ENCODE data around the gene MYMX.
"Not testable (repeated sequence)": the region's sequence is repeated elsewhere in the genome, so short reads cannot be mapped to it uniquely, and the experiment has no call there.

Gene MYMX

DNA sequence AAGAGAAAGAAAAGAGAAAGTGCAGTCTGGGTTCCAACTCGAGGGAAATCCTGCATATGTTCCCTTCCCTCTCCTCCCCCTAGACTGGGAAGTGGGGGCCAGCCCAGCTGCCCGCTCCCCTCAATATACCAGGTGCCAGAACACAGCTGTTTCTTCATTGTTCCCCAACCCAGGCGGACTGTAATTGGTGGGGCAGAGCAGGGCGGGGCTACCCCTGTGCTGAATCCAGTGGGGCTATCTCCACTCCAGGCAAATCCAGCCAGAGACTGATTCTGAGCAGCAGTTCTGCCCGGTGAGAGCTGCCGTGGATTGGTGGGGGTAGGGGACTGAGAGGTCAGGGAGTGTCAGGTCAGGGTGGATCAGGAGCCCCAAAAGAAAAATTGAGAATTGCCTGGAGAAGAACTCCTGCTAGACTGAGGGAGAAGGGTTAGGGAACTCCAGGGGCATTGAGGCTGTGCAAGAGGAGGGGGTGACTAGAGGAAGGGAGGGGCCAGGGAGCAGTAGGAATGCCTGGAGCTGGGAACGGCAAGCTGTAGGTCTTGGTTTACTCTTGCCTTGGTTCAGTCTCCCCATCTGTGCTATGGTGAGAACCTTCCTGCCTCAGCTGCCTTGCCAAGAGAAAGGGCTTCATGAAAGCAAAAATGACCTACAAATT is at the start of gene MYMX:
Gene MYMX (plus strand): TSS at position 250 of the 655 bp plus-strand sequence. CDS start 546 bp downstream, outside the sequence.
- no peak for DNase-seq (ENCODE audit: extremely low read depth in 1 of 2, low read depth in 1 of 2)

DNA sequence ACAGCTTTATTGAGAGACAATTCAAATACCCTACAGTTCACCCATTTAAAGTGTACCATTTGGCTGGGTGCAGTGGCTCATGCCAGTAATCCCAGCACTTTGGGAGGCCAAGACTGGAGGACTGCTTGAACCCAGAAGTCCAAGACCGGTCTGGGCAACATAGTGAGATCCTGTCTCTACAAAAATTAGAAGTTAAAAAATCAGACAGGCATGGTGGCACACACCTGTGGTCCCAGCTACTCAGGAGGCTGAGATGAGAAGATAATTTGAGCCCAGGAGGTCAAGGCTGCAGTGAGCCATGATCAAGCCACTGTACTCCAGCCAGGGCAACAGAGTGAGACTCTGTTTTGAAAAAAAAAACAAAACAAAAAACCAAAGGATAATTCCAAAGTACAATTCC is 49.2 kb upstream of the MYMX start:
- DNase-seq (ENCODE audit: extremely low read depth in 1 of 2, low read depth in 1 of 2): no peak

DNA sequence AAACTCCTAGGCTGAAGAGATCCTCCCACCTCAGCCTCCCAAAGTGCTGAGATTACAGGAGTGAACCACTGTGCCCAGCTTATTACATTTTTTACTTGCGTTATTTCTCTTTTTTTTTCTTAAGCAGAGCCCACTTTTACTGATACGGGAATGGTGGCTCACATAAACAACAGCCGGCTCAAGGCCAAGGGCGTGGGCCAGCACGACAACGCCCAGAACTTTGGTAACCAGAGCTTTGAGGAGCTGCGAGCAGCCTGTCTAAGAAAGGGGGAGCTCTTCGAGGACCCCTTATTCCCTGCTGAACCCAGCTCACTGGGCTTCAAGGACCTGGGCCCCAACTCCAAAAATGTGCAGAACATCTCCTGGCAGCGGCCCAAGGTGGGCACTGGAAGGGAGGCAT is 47.6 kb upstream of the MYMX start:
- DNase-seq (ENCODE audit: extremely low read depth in 1 of 2, low read depth in 1 of 2): no peak

DNA sequence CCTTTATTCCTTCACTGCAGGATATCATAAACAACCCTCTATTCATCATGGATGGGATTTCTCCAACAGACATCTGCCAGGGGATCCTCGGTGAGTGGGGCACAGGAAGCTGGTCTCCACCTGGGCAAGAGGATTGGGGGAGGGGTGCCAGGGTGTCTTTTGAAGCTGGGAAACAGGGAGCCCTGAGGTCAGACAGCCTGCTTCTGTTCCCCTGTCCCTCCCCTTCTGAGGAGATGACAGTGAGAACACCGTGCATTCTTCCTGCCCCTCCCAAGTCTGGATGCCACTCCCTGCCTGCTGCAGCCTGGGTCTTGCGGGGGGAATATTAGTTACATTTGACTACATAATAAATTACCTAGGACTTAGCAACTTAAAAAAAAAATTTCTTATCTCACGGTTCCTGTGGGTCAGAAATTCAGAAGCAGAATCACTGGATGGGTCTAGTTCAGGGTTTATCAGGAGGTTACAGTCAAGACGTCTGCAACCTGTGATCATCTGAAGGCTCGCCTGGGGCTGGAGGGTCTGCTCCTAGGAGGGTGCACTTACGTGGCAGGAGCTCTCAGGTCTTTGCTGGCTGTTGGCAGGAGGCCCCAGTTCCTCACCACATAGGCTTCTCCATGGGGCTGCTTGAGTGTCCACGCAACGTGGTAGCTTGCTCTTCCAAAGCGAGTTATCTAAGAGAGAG is 46.7 kb upstream of the MYMX start:
- no peak for DNase-seq (ENCODE audit: extremely low read depth in 1 of 2, low read depth in 1 of 2)

DNA sequence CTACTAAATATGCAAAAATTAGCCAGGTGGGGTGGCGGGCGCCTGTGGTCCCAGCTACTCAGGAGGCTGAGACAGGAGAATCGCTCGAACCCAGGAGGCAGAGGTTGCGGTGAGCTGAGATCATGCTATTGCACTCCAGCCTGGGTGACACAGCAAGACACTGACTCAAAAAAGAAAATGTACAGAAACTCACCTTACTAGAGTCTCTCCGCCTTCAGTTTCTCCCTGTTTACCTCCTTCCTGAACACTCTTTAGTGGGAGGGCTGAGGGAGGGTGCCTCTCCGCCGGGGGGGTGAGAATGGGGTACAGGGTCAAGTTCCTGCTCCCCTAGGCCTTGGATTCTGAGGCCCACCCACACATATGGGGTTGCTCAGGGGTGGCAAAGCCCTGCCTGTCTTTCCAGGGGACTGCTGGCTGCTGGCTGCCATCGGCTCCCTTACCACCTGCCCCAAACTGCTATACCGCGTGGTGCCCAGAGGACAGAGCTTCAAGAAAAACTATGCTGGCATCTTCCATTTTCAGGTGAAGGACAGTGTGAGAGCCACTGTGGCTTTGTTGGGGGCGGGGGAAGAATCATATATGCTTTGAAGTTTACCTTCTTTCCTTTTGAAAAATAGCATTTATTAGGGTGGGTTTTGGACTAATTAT is 44.7 kb upstream of the MYMX start:
- no peak for DNase-seq (ENCODE audit: extremely low read depth in 1 of 2, low read depth in 1 of 2)

- peak; percentile 40 to 69 for DNase-seq (ENCODE audit: extremely low read depth in 1 of 2, low read depth in 1 of 2)
Observed at GRCh38 chr6:44172731-44173500, 43.8 kb upstream of the MYMX start.

DNA sequence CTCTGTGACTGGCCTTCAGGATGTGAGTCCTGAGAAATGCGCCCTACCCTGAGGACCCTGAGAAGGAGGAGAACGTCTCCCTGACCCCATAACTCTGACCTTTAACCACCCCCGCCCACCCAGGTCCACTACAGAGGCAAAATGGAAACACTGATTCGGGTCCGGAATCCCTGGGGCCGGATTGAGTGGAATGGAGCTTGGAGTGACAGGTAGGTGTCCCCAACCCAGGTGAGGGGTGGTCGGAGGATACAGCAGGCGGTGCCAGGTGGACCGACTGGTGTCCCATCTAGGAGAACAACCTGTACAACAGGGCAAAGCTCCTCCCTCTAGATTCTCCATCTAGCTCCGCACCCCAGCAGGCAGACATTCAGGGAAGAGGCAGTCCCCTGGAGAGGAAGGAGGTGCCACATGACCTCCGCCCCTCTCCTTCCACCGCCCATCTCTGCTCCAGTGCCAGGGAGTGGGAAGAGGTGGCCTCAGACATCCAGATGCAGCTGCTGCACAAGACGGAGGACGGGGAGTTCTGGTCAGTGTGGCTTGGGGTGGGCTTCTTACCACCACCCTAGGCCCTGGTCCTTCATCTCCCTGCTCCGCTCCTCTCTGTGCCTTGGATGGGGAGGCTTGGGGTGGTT is 40.5 kb upstream of the MYMX start:
- DNase-seq (ENCODE audit: extremely low read depth in 1 of 2, low read depth in 1 of 2): no peak

DNA sequence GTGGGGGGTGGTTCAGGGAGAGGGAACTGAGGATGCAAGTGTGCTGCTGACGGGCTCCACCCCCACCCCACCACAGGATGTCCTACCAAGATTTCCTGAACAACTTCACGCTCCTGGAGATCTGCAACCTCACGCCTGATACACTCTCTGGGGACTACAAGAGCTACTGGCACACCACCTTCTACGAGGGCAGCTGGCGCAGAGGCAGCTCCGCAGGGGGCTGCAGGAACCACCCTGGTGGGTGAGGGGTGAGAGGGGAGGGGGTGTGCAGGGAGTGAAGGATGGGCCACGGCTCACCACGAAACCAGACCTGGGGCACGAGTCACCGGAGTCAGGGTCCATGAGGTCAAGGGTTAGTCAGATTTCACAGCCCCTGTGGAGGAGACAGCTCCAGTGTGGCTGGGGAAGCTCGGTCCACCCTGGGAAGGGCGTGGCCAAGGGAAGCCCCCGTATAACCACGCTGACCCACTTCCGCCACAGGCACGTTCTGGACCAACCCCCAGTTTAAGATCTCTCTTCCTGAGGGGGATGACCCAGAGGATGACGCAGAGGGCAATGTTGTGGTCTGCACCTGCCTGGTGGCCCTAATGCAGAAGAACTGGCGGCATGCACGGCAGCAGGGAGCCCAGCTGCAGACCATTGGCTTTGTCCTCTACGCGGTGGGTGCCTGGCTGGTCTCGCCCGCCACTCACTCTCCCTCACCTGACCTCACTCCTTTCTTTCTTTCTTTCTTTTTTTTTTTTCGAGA is 39.8 kb upstream of the MYMX start:
- DNase-seq (ENCODE audit: extremely low read depth in 1 of 2, low read depth in 1 of 2): peak in 1 of 2 donors; percentile 5

DNA sequence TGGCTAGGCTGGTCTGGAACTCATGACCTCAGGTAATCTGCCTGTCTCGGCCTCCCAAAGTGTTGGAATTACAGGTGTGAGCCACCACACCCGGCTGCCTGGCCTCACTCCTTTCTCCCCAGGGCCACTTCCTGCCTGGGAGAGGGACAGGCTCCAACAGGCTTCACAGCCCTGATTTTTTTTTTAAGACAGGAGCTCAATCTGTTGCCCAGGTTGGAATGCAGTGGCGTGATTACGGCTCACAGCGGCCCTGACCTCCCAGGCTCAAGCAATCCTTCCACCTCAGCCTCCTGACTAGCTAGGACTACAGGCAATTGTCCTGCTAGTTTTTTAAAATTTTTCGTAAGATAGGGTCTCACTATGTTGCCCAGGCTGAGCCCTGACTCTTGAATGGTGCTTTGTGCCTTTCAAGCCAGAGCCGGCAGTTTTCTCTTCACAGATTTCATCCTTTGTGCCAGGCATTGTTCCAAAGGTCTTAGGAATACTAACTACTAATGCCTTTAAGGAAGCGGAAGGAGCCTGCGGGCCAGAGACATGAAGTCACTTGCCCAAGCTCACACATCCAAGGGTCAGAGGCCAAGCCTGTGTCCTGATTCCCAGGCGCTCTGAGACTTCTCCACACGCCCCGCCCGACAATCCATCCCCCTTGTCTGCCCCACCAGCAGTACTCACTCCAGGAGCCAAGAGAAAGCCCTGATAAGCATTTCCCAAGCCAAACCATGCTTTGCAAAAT is 38.9 kb upstream of the MYMX start:
- no peak for DNase-seq (ENCODE audit: extremely low read depth in 1 of 2, low read depth in 1 of 2)

DNA sequence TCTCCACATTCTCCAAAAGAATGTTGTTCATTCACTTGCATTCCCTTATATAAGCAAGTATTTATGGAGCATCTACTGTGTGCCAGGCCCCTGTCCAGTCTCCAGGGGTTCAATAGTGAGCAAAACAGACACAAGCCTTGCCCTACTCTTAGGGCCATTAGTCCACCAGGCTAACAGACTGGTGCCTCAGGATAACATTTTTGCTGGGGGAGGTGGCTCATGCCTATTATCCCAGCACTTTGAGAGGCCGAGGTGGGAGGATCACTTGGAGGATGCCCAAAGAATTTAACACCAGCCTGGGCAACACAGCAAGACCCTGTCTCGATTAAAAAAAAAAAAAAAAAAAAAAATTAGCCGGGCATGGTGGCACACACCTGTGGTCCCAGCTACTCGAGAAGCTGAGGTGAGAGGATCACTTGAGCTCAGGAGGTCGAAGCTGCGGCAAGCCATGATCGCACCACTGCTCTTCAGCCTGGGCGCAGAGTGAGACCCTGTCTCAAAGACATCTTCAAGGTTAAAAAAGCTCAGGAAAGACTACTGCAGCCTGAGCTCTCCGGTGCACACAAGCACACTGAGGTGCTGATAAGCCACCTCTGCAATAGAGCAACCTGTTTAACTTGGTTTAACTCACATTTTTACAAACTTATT is 38.2 kb upstream of the MYMX start:
- no peak for DNase-seq (ENCODE audit: extremely low read depth in 1 of 2, low read depth in 1 of 2)

GRCh38 chr6:44179072-44179536 is 37.6 kb upstream of the MYMX start:
- no peak for DNase-seq (ENCODE audit: extremely low read depth in 1 of 2, low read depth in 1 of 2)

DNA sequence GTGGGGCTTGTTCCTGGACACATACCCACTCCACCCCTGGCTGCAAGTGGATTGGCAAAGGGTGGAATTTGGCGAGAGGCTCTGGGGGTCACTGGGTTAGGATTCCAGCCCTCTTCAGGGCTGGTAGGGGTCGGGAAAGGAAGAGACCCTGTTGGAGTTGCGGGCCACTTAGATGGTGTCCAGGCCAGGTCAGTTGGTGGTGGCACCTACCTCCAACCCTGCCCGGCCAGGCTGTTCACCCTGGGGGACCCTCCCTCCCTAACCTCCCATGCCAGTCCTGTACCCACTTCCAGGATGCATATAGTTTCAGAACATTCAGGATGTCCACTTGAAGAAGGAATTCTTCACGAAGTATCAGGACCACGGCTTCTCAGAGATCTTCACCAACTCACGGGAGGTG is 37.1 kb upstream of the MYMX start:
- no peak for DNase-seq (ENCODE audit: extremely low read depth in 1 of 2, low read depth in 1 of 2)

GRCh38 chr6:44180406-44180805 is 36.3 kb upstream of the MYMX start:
- no peak for DNase-seq (ENCODE audit: extremely low read depth in 1 of 2, low read depth in 1 of 2)

GRCh38 chr6:44180886-44181285 is 35.8 kb upstream of the MYMX start:
- DNase-seq (ENCODE audit: extremely low read depth in 1 of 2, low read depth in 1 of 2): no peak

GRCh38 chr6:44181784-44182183 is 34.9 kb upstream of the MYMX start:
- not testable (repeated sequence) for DNase-seq (ENCODE audit: extremely low read depth in 1 of 2, low read depth in 1 of 2)

DNA sequence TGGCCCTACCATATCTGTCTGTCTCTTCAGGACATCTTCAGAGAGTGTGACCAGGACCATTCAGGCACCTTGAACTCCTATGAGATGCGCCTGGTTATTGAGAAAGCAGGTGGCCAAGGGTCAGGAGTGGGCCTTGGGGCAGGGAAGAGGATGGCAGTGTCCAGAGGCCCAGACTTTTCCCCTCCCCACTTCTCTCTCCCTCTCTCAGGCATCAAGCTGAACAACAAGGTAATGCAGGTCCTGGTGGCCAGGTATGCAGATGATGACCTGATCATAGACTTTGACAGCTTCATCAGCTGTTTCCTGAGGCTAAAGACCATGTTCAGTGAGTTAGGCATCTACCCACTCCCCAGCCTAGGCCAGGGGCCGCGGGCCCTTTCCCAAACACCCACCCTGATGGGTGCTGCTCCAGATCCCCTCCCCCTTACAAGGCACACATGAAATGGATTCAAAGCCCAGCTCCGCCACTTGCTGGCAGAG is 33.8 kb upstream of the MYMX start:
- no peak for DNase-seq (ENCODE audit: extremely low read depth in 1 of 2, low read depth in 1 of 2)

GRCh38 chr6:44183783-44184182 is 32.9 kb upstream of the MYMX start:
- DNase-seq (ENCODE audit: extremely low read depth in 1 of 2, low read depth in 1 of 2): no peak

DNA sequence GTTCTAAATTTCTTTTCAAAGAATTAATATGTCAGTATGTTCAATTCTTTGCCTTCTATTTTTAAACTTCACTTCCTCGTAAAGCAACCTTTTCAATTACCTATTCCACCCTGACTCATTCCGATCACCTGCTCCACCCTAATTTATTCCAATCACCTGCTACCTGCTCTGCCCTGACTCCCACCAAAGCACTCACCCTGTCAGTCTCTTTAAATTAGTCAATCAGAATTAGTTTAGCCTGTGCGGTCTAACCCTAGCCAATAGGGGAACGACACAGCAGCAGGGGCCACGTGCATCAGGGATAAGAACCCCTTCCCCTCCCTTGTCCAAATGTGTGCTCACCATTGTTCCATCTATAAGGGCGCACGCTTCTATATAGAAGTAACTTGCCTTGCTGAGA is 31.4 kb upstream of the MYMX start:
- DNase-seq (ENCODE audit: extremely low read depth in 1 of 2, low read depth in 1 of 2): not testable (repeated sequence)
